Measurements from ENCODE around the gene MARVELD3. TPM values are rescaled to one million over a fixed set of nuclear protein-coding genes. Genes with fewer than 3 reads are reported as not detected.

MARVELD3 gene
- total and polyA plus RNA-seq, 9 donors, result 0.10 to 9.2 (median 0.68) TPM; not detected in 1

DNA sequence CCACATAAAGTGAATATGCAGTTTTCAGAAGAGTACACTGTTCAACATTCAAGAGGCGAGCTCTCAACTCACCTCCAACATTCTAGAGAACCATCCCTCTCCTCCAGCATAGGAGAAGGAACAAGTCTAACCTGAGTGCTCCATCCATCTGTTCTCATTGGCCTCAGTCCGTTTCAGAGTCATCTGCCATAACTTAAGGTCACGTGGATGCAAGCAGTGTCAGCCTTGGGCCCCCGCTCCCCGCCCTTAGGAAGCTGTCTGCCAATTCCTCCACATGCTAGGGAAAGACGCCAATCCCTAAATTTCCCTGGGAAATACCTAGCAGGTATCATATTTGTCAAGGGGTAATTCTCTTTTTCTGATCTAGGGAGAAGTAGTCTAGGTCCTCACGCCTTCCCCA, 21.4 kb downstream of the MARVELD3 start:
- H3K9me3 ChIP-seq, result no peaks in the 10 kb centered on the region
- no peak for DNase-seq
- no peaks in the 10 kb centered on the region for H3K4me1 ChIP-seq (ENCODE audit: insufficient read depth)
- H3K36me3 ChIP-seq, result no peaks in the 10 kb centered on the region
- WGBS, 3 donors, result 80 to 90% (median 81%) methylated on average over 7 of the region's 7 CpGs
- TF ChIP-seq, protein P1, sequence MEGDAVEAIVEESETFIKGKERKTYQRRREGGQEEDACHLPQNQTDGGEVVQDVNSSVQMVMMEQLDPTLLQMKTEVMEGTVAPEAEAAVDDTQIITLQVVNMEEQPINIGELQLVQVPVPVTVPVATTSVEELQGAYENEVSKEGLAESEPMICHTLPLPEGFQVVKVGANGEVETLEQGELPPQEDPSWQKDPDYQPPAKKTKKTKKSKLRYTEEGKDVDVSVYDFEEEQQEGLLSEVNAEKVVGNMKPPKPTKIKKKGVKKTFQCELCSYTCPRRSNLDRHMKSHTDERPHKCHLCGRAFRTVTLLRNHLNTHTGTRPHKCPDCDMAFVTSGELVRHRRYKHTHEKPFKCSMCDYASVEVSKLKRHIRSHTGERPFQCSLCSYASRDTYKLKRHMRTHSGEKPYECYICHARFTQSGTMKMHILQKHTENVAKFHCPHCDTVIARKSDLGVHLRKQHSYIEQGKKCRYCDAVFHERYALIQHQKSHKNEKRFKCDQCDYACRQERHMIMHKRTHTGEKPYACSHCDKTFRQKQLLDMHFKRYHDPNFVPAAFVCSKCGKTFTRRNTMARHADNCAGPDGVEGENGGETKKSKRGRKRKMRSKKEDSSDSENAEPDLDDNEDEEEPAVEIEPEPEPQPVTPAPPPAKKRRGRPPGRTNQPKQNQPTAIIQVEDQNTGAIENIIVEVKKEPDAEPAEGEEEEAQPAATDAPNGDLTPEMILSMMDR (IDR thresholded peaks at IDR 0.05), result no peak
- TF ChIP-seq EP300 (IDR thresholded peaks at IDR 0.05), result no peak
- no peak overlapping the region for H3K4me3 ChIP-seq
- no peak overlapping the region for H3K27ac ChIP-seq
- intact Hi-C loops (cut with DNase I), result no loop called here
- no peaks in the 10 kb centered on the region for H3K27me3 ChIP-seq

DNA sequence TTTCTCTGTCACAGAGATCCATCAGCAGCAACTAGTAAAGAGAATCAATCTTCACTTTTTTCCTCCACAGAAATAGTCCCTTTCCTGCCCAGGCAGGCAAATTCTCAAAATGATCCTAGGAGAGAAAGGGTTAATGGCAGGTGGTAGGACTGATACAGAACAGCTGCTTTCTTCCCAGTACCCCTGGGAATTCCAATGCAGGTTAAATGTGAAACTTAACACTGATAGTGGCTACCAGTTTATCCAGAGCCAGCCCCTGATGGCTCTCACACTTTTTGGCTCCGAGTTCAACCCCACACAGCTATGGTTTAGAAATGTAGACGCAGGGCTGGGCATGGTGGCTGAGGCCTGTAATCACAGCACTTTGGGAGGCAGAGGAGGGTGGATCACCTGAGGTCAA, 22.2 kb downstream of the MARVELD3 start:
- Histone ChIP-seq H3K4me3 (no peak overlapping the region), H3K27ac (no peak overlapping the region), H3K27me3 (no peaks in the 10 kb centered on the region), H3K4me1 (ENCODE audit: insufficient read depth) (no peaks in the 10 kb centered on the region), H3K9me3 (no peaks in the 10 kb centered on the region), H3K36me3 (no peaks in the 10 kb centered on the region)
- WGBS, 3 donors, result 78 to 79% (median 79%) methylated on average over 2 of the region's 2 CpGs
- intact Hi-C loops (cut with DNase I), result no loop called here
- TF ChIP-seq POLR2A (IDR thresholded peaks at IDR 0.05), result no peak
- no peak for TF ChIP-seq EP300 (IDR thresholded peaks at IDR 0.05)
- TF ChIP-seq, protein P1 (IDR thresholded peaks at IDR 0.05), result no peak
- no peak for DNase-seq

DNA sequence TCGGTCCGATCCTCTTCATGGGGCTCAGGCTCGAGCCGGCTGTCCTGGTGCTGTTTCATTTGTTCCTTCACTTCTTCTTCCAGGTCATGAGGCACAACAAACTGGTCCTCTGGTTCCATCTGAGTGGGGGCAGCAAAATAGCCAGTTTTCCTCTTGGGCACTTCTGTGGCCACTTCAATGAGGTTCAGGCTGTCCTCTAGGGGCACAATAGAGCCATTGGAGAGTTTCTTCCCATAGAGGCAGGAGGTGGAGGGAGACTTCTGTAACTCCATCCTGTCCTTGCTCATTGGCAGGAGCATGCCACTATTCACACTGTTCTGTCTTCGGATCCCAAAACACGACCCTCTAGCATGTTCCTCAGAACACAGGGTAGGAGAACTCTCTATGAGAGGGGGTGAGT, 22.9 kb downstream of the MARVELD3 start:
- TF ChIP-seq POLR2A (IDR thresholded peaks at IDR 0.05) (no peak), EP300 (IDR thresholded peaks at IDR 0.05) (no peak)
- TF ChIP-seq, protein P1 (IDR thresholded peaks at IDR 0.05), result no peak
- Histone ChIP-seq H3K9me3 (no peaks in the 10 kb centered on the region), H3K4me1 (ENCODE audit: insufficient read depth) (no peaks in the 10 kb centered on the region), H3K27ac (no peak overlapping the region), H3K27me3 (no peaks in the 10 kb centered on the region), H3K36me3 (no peaks in the 10 kb centered on the region), H3K4me3 (no peak overlapping the region)
- whole genome bisulfite sequencing, 3 donors, result 78 to 95% (median 91%) methylated on average over 6 of the region's 6 CpGs
- intact Hi-C loops (cut with DNase I), result no loop called here
- no peak for DNase-seq

DNA sequence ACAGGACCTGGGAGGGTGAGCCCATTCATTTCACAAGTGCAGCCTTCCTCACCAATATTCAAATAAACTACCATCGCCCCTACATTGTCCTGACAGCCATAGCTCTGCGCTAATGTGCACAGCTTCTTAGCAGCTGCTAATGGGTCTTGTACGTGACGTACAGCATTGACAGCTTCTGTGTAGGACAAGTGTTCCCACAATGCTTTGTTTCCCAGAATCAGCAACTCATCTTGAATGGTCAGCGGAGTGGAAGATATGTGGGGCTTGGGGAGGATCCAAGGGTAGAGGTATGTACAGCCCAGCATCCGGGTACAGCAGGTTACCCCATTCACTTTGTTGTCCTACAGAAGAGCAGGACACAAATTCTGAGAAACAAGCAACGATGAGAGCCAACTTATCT, 23.7 kb downstream of the MARVELD3 start:
- no peak overlapping the region for H3K27ac ChIP-seq
- 95 to 96% (median 96%) methylated on average over 7 of the region's 7 CpGs for WGBS, 3 donors

More for the DNA sequence above, 23.7 kb downstream of the MARVELD3 start:
- intact Hi-C loops (cut with DNase I), result no loop called here
- Histone ChIP-seq H3K4me3 (no peak overlapping the region), H3K36me3 (no peaks in the 10 kb centered on the region), H3K9me3 (no peaks in the 10 kb centered on the region), H3K27me3 (no peaks in the 10 kb centered on the region), H3K4me1 (ENCODE audit: insufficient read depth) (no peaks in the 10 kb centered on the region)
- DNase-seq, result no peak
- TF ChIP-seq, protein P1 (IDR thresholded peaks at IDR 0.05), result no peak
- no peak for TF ChIP-seq EP300 (IDR thresholded peaks at IDR 0.05)
- no peak for TF ChIP-seq POLR2A (IDR thresholded peaks at IDR 0.05)

All from ovary (tissue), 9 donors.